ENCODE measurements around the gene LYZL6.
A peak's percentile ranks its signal among the peaks of the same experiment; 100 is the strongest.

LYZL6 gene

GRCh38 chr17:35943537-35943936, at the start of gene LYZL6:
Gene LYZL6, minus strand, starts transcription at chr17:35943713. Its CDS starts 4,357 bp downstream, at chr17:35939356.
- no peak for DNase-seq (ENCODE audit: low spot score)

GRCh38 chr17:35991075-35991474, 47.6 kb upstream of the LYZL6 start:
- no peak for DNase-seq (ENCODE audit: low spot score)

GRCh38 chr17:35988164-35988563, 44.7 kb upstream of the LYZL6 start:
- DNase-seq (ENCODE audit: low spot score) = no peak

GRCh38 chr17:35986643-35987042, 43.1 kb upstream of the LYZL6 start, which contains the start of gene CCL14:
Gene CCL14, minus strand, starts transcription at chr17:35986729. Its CDS starts 80 bp downstream, at chr17:35986649.
- DNase-seq (ENCODE audit: low spot score) = no peak

- no peak for DNase-seq (ENCODE audit: low spot score)
These were observed 40.6 kb upstream of the LYZL6 start for GRCh38 chr17:35984140-35984539.

- no peak for DNase-seq (ENCODE audit: low spot score)
These were observed 39.1 kb upstream of the LYZL6 start for GRCh38 chr17:35982409-35983191.

- DNase-seq (ENCODE audit: low spot score) = no peak
These were observed 38.4 kb upstream of the LYZL6 start for GRCh38 chr17:35981908-35982330.

GRCh38 chr17:35981246-35981645, 37.7 kb upstream of the LYZL6 start, which contains the start of gene CCL16:
Gene CCL16, minus strand, starts transcription at chr17:35981497. Its CDS starts 77 bp downstream, at chr17:35981420.
- DNase-seq (ENCODE audit: low spot score) = no peak

GRCh38 chr17:35978346-35978745, 34.8 kb upstream of the LYZL6 start:
- no peak for DNase-seq (ENCODE audit: low spot score)

GRCh38 chr17:35977509-35977908, 34.0 kb upstream of the LYZL6 start:
- DNase-seq (ENCODE audit: low spot score) = no peak

GRCh38 chr17:35973333-35974260, 30.1 kb upstream of the LYZL6 start:
- DNase-seq (ENCODE audit: low spot score) = peak; percentile 22

- DNase-seq (ENCODE audit: low spot score) = no peak
These were observed 29.4 kb upstream of the LYZL6 start for GRCh38 chr17:35972945-35973332.

- DNase-seq (ENCODE audit: low spot score) = no peak
These were observed 29.0 kb upstream of the LYZL6 start for GRCh38 chr17:35972535-35972934.

- no peak for DNase-seq (ENCODE audit: low spot score)
These were observed 28.6 kb upstream of the LYZL6 start for GRCh38 chr17:35972066-35972465.

- peak; percentile 62 for DNase-seq (ENCODE audit: low spot score)
These were observed 26.3 kb upstream of the LYZL6 start for GRCh38 chr17:35969558-35970380.

GRCh38 chr17:35968520-35969054, 25.1 kb upstream of the LYZL6 start:
- no peak for DNase-seq (ENCODE audit: low spot score)

- DNase-seq (ENCODE audit: low spot score) = no peak
These were observed 21.8 kb upstream of the LYZL6 start for GRCh38 chr17:35965272-35965671.

- no peak for DNase-seq (ENCODE audit: low spot score)
These were observed 20.1 kb upstream of the LYZL6 start for GRCh38 chr17:35963663-35964062.

- no peak for DNase-seq (ENCODE audit: low spot score)
These were observed 10.2 kb upstream of the LYZL6 start for GRCh38 chr17:35953720-35954119.

- DNase-seq (ENCODE audit: low spot score) = no peak
These were observed 5.9 kb upstream of the LYZL6 start for GRCh38 chr17:35949401-35949800.

GRCh38 chr17:35948092-35948491, 4.6 kb upstream of the LYZL6 start:
- no peak for DNase-seq (ENCODE audit: low spot score)
